RWPE2 (cell line): ENCODE measurements around the gene JPT1.

ENCODE experiments used
- ATAC-seq: fragments of 200-7000 bp; cut with Tn5 transposase; 3 replicates; pipeline ENCODE4 v1.9.1; 2021; ENCODE audit warnings: low read depth
- DNase-seq: peaks from one replicate; pipeline ENCODE4 v3.0.0-alpha.2; 2020; ENCODE audit warnings: low spot score
- H3K27ac ChIP-seq: fragments of 450-650 bp; 2 replicates; pipeline ENCODE4 v1.5.1; 2017; ENCODE audit warnings: mild to moderate bottlenecking; ENCODE audit not compliant: poor library complexity, severe bottlenecking
- H3K27me3 ChIP-seq: fragments of 250-450 bp; sonication (Bioruptor Pico); 2 replicates; pipeline ENCODE4 v1.5.1; 2021; ENCODE audit warnings: mild to moderate bottlenecking, moderate library complexity; ENCODE audit not compliant: insufficient read depth, poor library complexity, severe bottlenecking
- H3K36me3 ChIP-seq: fragments of 250-450 bp; sonication (Bioruptor Pico); 2 replicates; pipeline ENCODE4 v1.5.1; 2020; ENCODE audit warnings: low read depth, mild to moderate bottlenecking, moderate library complexity
- H3K4me1 ChIP-seq: fragments of 250-450 bp; sonication (Bioruptor Pico); 2 replicates; pipeline ENCODE4 v1.5.1; 2021; ENCODE audit warnings: mild to moderate bottlenecking, moderate library complexity; ENCODE audit not compliant: insufficient read depth, poor library complexity, severe bottlenecking
- H3K4me3 ChIP-seq: fragments of 250-450 bp; sonication (Bioruptor Pico); 2 replicates; pipeline ENCODE4 v1.5.1; 2021; ENCODE audit warnings: mild to moderate bottlenecking, moderate library complexity; ENCODE audit not compliant: severe bottlenecking
- H3K9me3 ChIP-seq: fragments of 250-450 bp; sonication (Bioruptor Pico); 2 replicates; pipeline ENCODE4 v1.5.1; 2021; ENCODE audit warnings: mild to moderate bottlenecking, moderate library complexity; ENCODE audit not compliant: severe bottlenecking
- TF ChIP-seq, protein P1 (sequence below): fragments of 450-650 bp; IDR thresholded peaks from one replicate; pipeline ENCODE4 v1.5.1; 2017; ENCODE audit warnings: mild to moderate bottlenecking, moderate library complexity; ENCODE audit not compliant: poor library complexity, severe bottlenecking

The JPT1 gene

GRCh38 chr17:75103601-75104554 lies 50.4 kb downstream of the JPT1 start:
- DNase-seq (no peak), ATAC-seq (no peak)
- Histone ChIP-seq H3K4me1 (no peaks in the 10 kb centered on the region), H3K36me3 (peaks cover 13% of the 10 kb centered on the region), H3K27me3 (no peaks in the 10 kb centered on the region), H3K4me3 (no peak overlapping the region), H3K27ac (no peak overlapping the region), H3K9me3 (no peaks in the 10 kb centered on the region)
- TF ChIP-seq, protein P1, sequence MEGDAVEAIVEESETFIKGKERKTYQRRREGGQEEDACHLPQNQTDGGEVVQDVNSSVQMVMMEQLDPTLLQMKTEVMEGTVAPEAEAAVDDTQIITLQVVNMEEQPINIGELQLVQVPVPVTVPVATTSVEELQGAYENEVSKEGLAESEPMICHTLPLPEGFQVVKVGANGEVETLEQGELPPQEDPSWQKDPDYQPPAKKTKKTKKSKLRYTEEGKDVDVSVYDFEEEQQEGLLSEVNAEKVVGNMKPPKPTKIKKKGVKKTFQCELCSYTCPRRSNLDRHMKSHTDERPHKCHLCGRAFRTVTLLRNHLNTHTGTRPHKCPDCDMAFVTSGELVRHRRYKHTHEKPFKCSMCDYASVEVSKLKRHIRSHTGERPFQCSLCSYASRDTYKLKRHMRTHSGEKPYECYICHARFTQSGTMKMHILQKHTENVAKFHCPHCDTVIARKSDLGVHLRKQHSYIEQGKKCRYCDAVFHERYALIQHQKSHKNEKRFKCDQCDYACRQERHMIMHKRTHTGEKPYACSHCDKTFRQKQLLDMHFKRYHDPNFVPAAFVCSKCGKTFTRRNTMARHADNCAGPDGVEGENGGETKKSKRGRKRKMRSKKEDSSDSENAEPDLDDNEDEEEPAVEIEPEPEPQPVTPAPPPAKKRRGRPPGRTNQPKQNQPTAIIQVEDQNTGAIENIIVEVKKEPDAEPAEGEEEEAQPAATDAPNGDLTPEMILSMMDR: no peak

DNA sequence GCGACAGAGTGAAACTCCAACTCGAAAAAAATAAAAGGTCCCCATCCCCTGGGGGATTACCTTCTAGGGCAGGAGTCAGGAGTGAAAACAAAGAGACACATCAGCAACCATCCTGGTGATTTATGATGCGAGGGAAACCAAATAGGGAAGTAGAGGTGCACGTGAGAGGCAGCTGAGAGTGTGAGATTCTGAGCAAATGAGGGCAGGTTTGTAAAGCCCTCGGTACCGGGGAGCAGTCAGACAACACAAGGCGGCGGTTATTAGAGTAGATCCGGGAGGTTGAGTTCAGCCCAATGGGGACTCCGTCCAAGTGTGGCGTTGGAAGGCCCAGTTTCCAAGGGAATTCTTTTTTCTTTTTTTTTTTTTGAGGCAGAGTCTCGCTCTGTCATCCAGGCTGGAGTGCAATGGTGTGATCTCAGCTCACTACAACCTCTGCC lies 51.9 kb downstream of the JPT1 start:
- Histone ChIP-seq H3K27ac (no peak overlapping the region), H3K4me1 (no peaks in the 10 kb centered on the region), H3K36me3 (peaks cover 17% of the 10 kb centered on the region), H3K27me3 (no peaks in the 10 kb centered on the region), H3K9me3 (no peaks in the 10 kb centered on the region), H3K4me3 (no peak overlapping the region)
- TF ChIP-seq, protein P1: no peak
- DNase-seq (no peak), ATAC-seq (no peak)

DNA sequence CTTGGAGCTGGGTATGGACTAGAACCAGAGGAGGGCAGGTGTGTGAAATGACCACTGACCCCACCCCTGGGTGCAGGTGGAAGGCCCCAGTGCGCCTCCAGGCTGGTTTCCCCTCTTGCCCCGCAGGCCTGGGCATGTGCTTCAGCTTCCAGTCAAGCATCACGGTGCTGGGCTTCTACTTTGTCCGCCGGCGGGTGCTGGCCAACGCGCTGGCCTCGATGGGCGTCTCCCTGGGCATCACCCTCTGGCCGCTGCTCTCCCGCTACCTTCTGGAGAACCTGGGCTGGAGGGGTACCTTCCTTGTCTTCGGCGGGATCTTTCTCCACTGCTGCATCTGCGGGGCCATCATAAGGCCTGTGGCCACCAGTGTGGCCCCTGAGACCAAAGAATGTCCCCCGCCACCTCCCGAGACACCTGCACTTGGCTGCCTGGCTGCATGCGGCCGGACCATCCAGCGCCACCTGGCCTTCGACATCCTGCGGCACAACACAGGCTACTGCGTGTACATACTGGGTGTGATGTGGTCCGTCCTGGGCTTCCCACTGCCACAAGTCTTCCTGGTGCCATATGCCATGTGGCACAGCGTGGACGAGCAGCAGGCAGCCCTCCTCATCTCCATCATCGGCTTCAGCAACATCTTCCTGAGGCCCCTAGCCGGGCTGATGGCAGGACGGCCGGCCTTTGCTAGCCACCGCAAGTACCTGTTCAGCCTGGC lies 54.3 kb downstream of the JPT1 start:
- peaks cover 17% of the 10 kb centered on the region for H3K36me3 ChIP-seq
- TF ChIP-seq, protein P1: no peak
- no peak for ATAC-seq
- no peak overlapping the region for H3K27ac ChIP-seq
- no peak overlapping the region for H3K4me3 ChIP-seq
- peaks cover 12% of the 10 kb centered on the region for H3K4me1 ChIP-seq
- H3K27me3 ChIP-seq: no peaks in the 10 kb centered on the region
- DNase-seq: no peak
- H3K9me3 ChIP-seq: no peaks in the 10 kb centered on the region

- Histone ChIP-seq H3K27me3 (no peaks in the 10 kb centered on the region), H3K4me3 (no peak overlapping the region), H3K4me1 (peaks cover 12% of the 10 kb centered on the region), H3K36me3 (peaks cover 17% of the 10 kb centered on the region), H3K27ac (no peak overlapping the region), H3K9me3 (no peaks in the 10 kb centered on the region)
- TF ChIP-seq, protein P1: no peak
- ATAC-seq: no peak
- no peak for DNase-seq
These were observed 55.5 kb downstream of the JPT1 start for GRCh38 chr17:75098861-75099260.

- ATAC-seq: no peak
- TF ChIP-seq, protein P1: no peak
- H3K4me1 ChIP-seq: peaks cover 21% of the 10 kb centered on the region
- H3K36me3 ChIP-seq: peaks cover 17% of the 10 kb centered on the region
- H3K4me3 ChIP-seq: no peak overlapping the region
- H3K9me3 ChIP-seq: no peaks in the 10 kb centered on the region
- no peaks in the 10 kb centered on the region for H3K27me3 ChIP-seq
- DNase-seq: no peak
- no peak overlapping the region for H3K27ac ChIP-seq
These were observed 56.4 kb downstream of the JPT1 start for GRCh38 chr17:75097865-75098264.
